GM10248 (cell line): Measurements from ENCODE around the gene GNAT1.
"Not testable (repeated sequence)": the region's sequence is repeated elsewhere in the genome, so short reads cannot be mapped to it uniquely, and the experiment has no call there.

Experiments
- CTCF ChIA-PET: fragments of 300-600 bp; sonication (Branson Sonifier 250); formaldehyde crosslinking; extraction: SDS; loops from one replicate; lab custom pipeline; 2021; ENCODE audit warnings: antibody characterized with exemption; lab: Yijun Ruan, JAX
- POLR2A ChIA-PET: fragments of 350-650 bp; sonication (Branson Sonifier 250); formaldehyde crosslinking; extraction: SDS; loops from one replicate; lab custom pipeline; 2020; ENCODE audit warnings: antibody characterized with exemption; lab: Yijun Ruan, JAX
- DNase-seq: peaks from one replicate; pipeline ENCODE4 v3.0.0; 2012; ENCODE audit errors: extremely low spot score
- TF ChIP-seq, protein P1 (sequence below): IDR thresholded peaks from 2 replicates; pipeline ENCODE4 v1.5.1; 2012; ENCODE audit warnings: mild to moderate bottlenecking, low read depth; ENCODE audit errors: extremely low read depth, missing control alignments, control extremely low read depth

GNAT1 gene

DNA sequence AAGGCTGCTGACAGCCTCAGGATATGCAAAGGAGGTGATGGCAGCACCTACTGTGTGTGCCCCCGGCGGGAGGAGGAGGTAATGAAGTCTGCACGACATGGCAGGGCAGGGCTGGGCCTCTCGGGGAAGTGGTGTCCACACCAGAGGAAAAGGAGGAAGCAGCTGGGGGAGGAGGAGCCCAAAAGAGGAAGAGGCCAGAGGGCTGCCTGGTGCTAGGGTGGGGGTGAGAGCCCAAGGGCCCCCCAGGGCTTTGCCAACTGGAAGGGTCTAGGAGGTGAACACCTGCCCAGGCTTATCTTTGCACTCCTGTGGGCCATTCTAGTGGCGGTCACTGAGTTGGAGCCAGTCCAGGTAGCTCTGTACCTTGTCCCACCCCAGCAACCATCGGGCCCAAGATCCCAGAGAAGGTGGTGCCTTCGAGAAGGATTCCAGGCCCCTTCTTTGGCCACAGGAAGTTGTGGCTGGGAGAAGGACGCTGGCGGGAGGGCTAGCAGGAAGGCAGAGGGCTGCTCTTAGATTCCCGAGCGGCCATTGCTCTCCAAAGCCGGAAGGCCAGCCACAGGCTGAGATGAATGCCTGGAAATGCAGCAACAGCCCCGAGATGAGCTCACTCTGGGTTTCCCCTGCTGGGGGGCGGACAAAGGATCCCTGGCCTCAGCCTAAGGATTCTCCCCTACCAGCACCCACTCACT lies 51.6 kb downstream of the GNAT1 start:
- CTCF ChIA-PET = interaction anchor here (0.9 to 12.7 kb wide), 7 partner anchors 8 to 51 kb away, joined by 3 to 276 read pairs (median 5); partner anchors contain the start of gene GNAI2
- DNase-seq = peak; percentile 47
- POLR2A ChIA-PET = interaction anchor here (1.1 kb wide), 1 partner anchor 7 kb away, joined by 3 read pairs; no protein-coding TSS in a partner anchor
- TF ChIP-seq, protein P1, sequence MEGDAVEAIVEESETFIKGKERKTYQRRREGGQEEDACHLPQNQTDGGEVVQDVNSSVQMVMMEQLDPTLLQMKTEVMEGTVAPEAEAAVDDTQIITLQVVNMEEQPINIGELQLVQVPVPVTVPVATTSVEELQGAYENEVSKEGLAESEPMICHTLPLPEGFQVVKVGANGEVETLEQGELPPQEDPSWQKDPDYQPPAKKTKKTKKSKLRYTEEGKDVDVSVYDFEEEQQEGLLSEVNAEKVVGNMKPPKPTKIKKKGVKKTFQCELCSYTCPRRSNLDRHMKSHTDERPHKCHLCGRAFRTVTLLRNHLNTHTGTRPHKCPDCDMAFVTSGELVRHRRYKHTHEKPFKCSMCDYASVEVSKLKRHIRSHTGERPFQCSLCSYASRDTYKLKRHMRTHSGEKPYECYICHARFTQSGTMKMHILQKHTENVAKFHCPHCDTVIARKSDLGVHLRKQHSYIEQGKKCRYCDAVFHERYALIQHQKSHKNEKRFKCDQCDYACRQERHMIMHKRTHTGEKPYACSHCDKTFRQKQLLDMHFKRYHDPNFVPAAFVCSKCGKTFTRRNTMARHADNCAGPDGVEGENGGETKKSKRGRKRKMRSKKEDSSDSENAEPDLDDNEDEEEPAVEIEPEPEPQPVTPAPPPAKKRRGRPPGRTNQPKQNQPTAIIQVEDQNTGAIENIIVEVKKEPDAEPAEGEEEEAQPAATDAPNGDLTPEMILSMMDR = no peak

DNA sequence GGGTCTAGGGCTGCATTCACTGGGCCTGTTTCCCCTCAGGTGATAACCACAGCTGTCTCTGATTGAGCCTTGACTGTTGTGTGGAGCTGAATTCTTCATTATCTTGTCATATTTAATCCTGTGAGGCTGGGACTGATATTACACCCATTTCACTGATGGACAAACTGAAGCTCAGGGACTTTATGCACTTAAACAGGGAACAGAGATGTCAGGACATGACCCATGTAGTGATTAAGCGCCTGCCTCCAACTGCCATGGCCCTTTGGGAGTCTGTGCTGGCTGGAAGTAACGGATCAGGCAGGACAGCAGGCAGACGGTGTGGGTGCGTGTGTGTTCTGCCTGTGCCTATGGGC lies 52.1 kb downstream of the GNAT1 start:
- no peak for DNase-seq
- CTCF ChIA-PET = interaction anchor here (0.9 to 12.7 kb wide), 7 partner anchors 12 to 51 kb away, joined by 3 to 276 read pairs (median 7); partner anchors contain the start of gene GNAI2
- POLR2A ChIA-PET = interaction anchor here (1.1 kb wide), 1 partner anchor 8 kb away, joined by 3 read pairs; no protein-coding TSS in a partner anchor
- TF ChIP-seq, protein P1 = no peak

DNA sequence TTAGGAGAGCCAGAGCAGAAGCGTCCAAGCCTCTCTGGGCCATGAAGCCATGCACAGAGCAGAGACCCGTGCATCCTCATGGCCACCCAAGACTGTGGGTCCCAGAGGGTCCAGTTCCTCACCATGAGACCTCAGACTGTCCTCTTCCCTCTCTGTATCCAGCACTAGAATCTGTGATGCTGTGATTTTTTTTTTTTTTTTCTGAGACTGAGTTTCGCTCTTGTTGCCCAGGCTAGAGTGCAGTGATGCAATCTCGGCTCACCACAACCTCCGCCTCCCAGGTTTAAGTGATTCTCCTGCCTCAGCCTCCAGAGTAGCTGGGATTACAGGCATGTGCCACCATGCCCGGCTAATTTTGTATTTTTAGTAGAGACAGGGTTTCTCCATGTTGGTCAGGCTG lies 53.4 kb downstream of the GNAT1 start:
- CTCF ChIA-PET = interaction anchor here (1.9 to 12.7 kb wide), 3 partner anchors 13 to 52 kb away, joined by 7 to 276 read pairs (median 70); partner anchors contain the start of gene GNAI2
- DNase-seq, POLR2A ChIA-PET: not testable (repeated sequence)

DNA sequence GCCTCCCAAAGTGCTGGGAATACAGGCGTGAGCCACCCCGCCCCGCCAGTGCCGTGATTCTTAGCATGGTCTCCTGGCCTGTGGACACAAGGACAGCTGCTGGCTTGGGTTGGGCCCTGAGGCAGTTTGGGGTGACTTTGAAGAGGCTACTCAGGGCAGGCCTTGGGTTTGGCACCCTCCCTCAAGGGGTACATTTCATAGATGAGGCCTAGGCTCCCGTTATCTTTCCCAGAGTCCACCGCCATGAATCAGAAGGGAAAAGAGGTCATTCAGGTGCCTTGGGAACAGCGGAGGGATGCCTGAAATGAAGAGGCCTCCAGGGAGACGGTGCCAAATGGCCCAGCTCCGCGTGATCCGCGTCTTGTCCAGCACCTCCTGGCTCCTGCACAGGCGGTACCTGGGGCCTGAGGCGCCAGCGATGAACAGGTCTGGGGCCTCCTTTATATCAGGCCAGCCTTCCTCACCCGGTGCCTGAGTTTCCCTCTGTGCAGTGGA lies 53.9 kb downstream of the GNAT1 start:
- TF ChIP-seq, protein P1 = no peak
- ChIA-PET POLR2A (no interaction called here), CTCF (interaction anchor here (1.9 to 12.7 kb wide), 3 partner anchors 13 to 53 kb away, joined by 7 to 276 read pairs (median 70); partner anchors contain the start of gene GNAI2)
- DNase-seq = no peak

DNA sequence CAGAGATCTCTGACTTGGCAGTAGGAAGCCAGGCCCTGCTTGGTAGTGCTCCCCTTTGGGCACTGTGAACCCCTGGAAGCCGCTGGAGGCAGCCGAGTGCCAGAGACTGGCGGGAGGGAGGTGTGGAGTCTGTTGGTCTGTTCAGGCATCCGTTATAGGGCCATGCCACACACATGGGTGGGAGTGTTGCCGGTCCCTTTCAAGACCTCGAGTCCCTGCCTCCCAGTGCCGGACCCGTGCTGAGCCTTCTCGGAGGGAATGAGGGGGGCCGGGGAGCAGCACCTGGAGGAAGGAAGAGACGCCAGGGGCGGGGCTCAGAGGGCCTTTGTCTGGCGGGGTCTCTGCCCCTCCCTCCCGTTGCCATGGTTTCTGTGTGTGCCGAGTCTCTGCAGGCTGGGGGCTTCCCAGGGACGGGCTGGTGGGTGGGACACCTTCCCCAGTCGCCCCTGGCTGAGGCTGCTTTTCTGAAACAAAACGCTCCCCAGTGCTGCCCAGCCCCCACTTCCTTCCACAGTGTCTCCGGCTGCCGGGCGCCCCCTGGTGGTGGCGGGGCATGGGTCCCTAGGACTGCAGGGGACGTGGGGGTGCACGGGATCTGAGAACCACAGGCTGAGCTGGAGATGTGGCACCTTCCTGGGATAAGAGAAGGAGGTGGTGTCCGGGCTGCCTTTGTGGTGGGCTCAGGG lies 54.6 kb downstream of the GNAT1 start:
- DNase-seq = peak; percentile 87
- ChIA-PET CTCF (interaction anchor here (0.7 to 12.7 kb wide), 34 partner anchors 12 to 1728 kb away, joined by 3 to 276 read pairs (median 4); partner anchors contain the start of genes ABHD14B, GNAI2, GNAT1 and HYAL2), POLR2A (interaction anchor here (0.6 to 1.1 kb wide), 3 partner anchors 10 to 38 kb away, joined by 3 to 9 read pairs (median 4); partner anchors contain the start of gene GNAI2)
- TF ChIP-seq, protein P1 = peak; percentile 99

DNA sequence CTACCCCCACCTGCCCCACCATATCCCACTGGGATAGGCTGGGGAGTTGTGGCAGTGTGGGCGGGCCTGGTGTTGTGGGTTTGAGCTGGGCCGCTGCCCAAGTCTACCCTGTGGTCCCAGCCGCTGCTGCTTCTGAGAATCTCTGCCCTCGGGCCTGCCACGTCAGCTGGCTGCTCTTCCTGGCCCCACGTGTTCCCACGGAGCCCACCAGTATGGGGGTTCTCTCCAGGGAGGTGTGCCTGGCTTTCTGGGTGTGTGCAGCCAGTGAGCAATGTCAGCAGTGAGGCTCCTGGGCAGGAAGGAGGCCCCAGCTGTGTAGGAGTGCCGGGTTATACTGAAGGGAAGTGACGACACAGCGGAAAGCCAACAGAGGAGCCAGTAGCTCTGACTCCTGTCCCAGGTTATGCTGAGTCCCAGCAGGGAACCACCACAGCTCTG lies 55.1 kb downstream of the GNAT1 start:
- TF ChIP-seq, protein P1 = no peak
- peak; percentile 78 for DNase-seq
- ChIA-PET POLR2A (interaction anchor here (0.6 to 1.1 kb wide), 3 partner anchors 11 to 38 kb away, joined by 3 to 9 read pairs (median 4); partner anchors contain the start of gene GNAI2), CTCF (interaction anchor here (0.7 to 12.7 kb wide), 38 partner anchors 12 to 1727 kb away, joined by 3 to 276 read pairs (median 4); partner anchors contain the start of genes ABHD14B, GNAI2, GNAT1 and HYAL2)
